Activated naive CD8-positive, alpha-beta T cell treated with anti-CD3 and anti-CD28 coated beads, Interleukin-2, amount 10 ng/mL, durations not matched to agents 7 days and 5 days (primary cell): ENCODE data around the gene CRK. TPM values are rescaled to one million over a fixed set of nuclear protein-coding genes. Genes with fewer than 3 reads are reported as not detected.

ENCODE experiments used
- ATAC-seq: fragments of 150-1000 bp; cut with Tn5 transposase; one replicate; pipeline ENCODE4 v1.10.0; 2021; ENCODE audit warnings: low read depth, moderate library complexity
- POLR2A ChIA-PET: fragments of 350-600 bp; sonication (Branson Sonifier 250); formaldehyde crosslinking; loops from one replicate; lab custom pipeline; 2021; ENCODE audit warnings: antibody characterized with exemption; lab: Charles Lee
- DNase-seq: peaks from one replicate; pipeline ENCODE4 v3.0.0; 2021
- H3K27ac Mint-ChIP-seq: one replicate; pipeline ENCODE4 v1.8.0; 2022; ENCODE audit warnings: mild to moderate bottlenecking, mixed read lengths
- H3K27me3 Mint-ChIP-seq: one replicate; pipeline ENCODE4 v1.8.0; 2022; ENCODE audit warnings: mild to moderate bottlenecking, moderate library complexity, mixed read lengths
- H3K36me3 Mint-ChIP-seq: one replicate; pipeline ENCODE4 v1.8.0; 2021; ENCODE audit warnings: mild to moderate bottlenecking, mixed read lengths
- H3K4me1 Mint-ChIP-seq: one replicate; pipeline ENCODE4 v1.8.0; 2021; ENCODE audit warnings: mixed read lengths
- H3K4me3 Mint-ChIP-seq: one replicate; pipeline ENCODE4 v1.8.0; 2022; ENCODE audit warnings: mild to moderate bottlenecking, moderate library complexity, mixed read lengths
- H3K9me3 Mint-ChIP-seq: one replicate; pipeline ENCODE4 v1.8.0; 2021; ENCODE audit warnings: mixed read lengths
- total RNA-seq, 2 experiments: library from RNA; stranded (reverse); gene quantifications; one replicate each; pipeline ENCODE4 v1.2.3, GENCODE V29; 2021

Gene CRK
- total RNA-seq, 2 experiments from 2014 or later = 19.5 to 21.9 TPM

GRCh38 chr17:1376061-1376460 is 80.0 kb downstream of the CRK start:
- DNase-seq (no peak), ATAC-seq (peak; percentile 22)
- Mint-ChIP-seq H3K4me3 (peak overlapping the region; percentile 56), H3K4me1 (peaks cover 55% of the 10 kb centered on the region), H3K9me3 (no peaks in the 10 kb centered on the region), H3K27me3 (no peaks in the 10 kb centered on the region), H3K27ac (peak overlapping the region; percentile 81), H3K36me3 (peaks cover 6% of the 10 kb centered on the region)
- POLR2A ChIA-PET = interaction anchor here (0.6 to 1.7 kb wide), 2 partner anchors 11 to 148 kb away, joined by 5 to 6 read pairs; no protein-coding TSS in a partner anchor

GRCh38 chr17:1375615-1376014 is 80.4 kb downstream of the CRK start:
- POLR2A ChIA-PET = interaction anchor here (1.7 kb wide), 1 partner anchor 10 kb away, joined by 6 read pairs; no protein-coding TSS in a partner anchor

GRCh38 chr17:1374431-1375177 is 81.4 kb downstream of the CRK start:
- H3K9me3 Mint-ChIP-seq = no peaks in the 10 kb centered on the region
- H3K36me3 Mint-ChIP-seq = peaks cover 6% of the 10 kb centered on the region
- peaks cover 46% of the 10 kb centered on the region for H3K4me1 Mint-ChIP-seq
- no peaks in the 10 kb centered on the region for H3K27me3 Mint-ChIP-seq
- no peak for ATAC-seq
- no peak for DNase-seq
- H3K27ac Mint-ChIP-seq = no peak overlapping the region
- no peak overlapping the region for H3K4me3 Mint-ChIP-seq
- POLR2A ChIA-PET = no interaction called here

More at GRCh38 chr17:1375615-1376014, 80.4 kb downstream of the CRK start:
- no peaks in the 10 kb centered on the region for H3K27me3 Mint-ChIP-seq
- H3K36me3 Mint-ChIP-seq = peaks cover 6% of the 10 kb centered on the region
- DNase-seq (no peak), ATAC-seq (peak; percentile 57)
- peaks cover 53% of the 10 kb centered on the region for H3K4me1 Mint-ChIP-seq
- peak overlapping the region; percentile 81 for H3K27ac Mint-ChIP-seq
- H3K4me3 Mint-ChIP-seq = peak overlapping the region; percentile 56
- no peaks in the 10 kb centered on the region for H3K9me3 Mint-ChIP-seq

GRCh38 chr17:1373707-1374237 is 82.3 kb downstream of the CRK start:
- Mint-ChIP-seq H3K4me1 (peaks cover 44% of the 10 kb centered on the region), H3K36me3 (peaks cover 7% of the 10 kb centered on the region), H3K9me3 (no peaks in the 10 kb centered on the region), H3K27ac (no peak overlapping the region), H3K4me3 (no peak overlapping the region), H3K27me3 (no peaks in the 10 kb centered on the region)
- no peak for DNase-seq
- ATAC-seq = no peak
- POLR2A ChIA-PET = no interaction called here

DNA sequence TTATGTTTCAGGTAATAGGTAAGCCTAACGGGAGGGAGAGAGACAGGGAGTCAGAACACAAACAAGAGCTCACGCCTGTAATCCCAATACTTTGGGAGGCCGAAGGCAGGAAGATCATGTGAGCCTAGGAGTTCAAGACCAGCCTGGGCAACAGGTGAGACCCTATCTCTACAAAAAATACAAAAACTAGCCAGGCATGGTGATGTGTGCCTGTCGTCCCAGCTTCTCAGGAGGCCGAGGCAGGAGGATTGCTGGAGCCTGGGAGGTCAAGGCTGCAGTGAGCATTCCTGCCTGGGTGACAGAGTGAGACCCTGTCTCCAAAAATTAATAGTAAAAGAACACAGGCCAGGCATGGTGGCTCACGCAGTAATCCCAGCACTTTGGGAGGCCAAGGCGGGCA is 83.4 kb downstream of the CRK start:
- peaks cover 37% of the 10 kb centered on the region for H3K4me1 Mint-ChIP-seq
- no peaks in the 10 kb centered on the region for H3K9me3 Mint-ChIP-seq
- H3K4me3 Mint-ChIP-seq = no peak overlapping the region
- no peak for DNase-seq
- H3K36me3 Mint-ChIP-seq = peaks cover 7% of the 10 kb centered on the region
- POLR2A ChIA-PET = no interaction called here
- ATAC-seq = no peak
- no peaks in the 10 kb centered on the region for H3K27me3 Mint-ChIP-seq
- H3K27ac Mint-ChIP-seq = no peak overlapping the region

GRCh38 chr17:1371893-1372590 is 84.0 kb downstream of the CRK start:
- no peak for ATAC-seq
- Mint-ChIP-seq H3K4me1 (peaks cover 34% of the 10 kb centered on the region), H3K4me3 (no peak overlapping the region), H3K27ac (no peak overlapping the region), H3K36me3 (peaks cover 7% of the 10 kb centered on the region), H3K9me3 (no peaks in the 10 kb centered on the region), H3K27me3 (no peaks in the 10 kb centered on the region)
- no peak for DNase-seq
- POLR2A ChIA-PET = no interaction called here

Other genes with a start within 250 kb of the CRK start
- gene BHLHA9, start 185.8 kb downstream of the CRK start, total RNA-seq = not detected
- under 1 TPM; 0.51 to 0.58 TPM for gene TRARG1, start 176.6 kb downstream of the CRK start, total RNA-seq
- 100 to 1,000 TPM; 272 to 287 TPM for gene YWHAE, start 56.0 kb downstream of the CRK start, total RNA-seq
- gene MYO1C, start 36.5 kb upstream of the CRK start, total RNA-seq = 10 to 100 TPM; 28.6 to 34.1 TPM
- 10 to 100 TPM; 56.7 to 58.7 TPM for gene INPP5K, start 60.4 kb upstream of the CRK start, total RNA-seq
- 10 to 100 TPM; 38.4 to 48.3 TPM for gene PITPNA, start 106.6 kb upstream of the CRK start, total RNA-seq
- 1 to 10 TPM; 2.1 to 2.5 TPM for gene SLC43A2, start 172.6 kb upstream of the CRK start, total RNA-seq
- gene SCARF1, start 189.5 kb upstream of the CRK start, total RNA-seq = 1 to 10 TPM; 6.0 to 6.5 TPM
- 1 to 10 TPM; 8.2 to 8.9 TPM for gene RILP, start 193.6 kb upstream of the CRK start, total RNA-seq
- gene PRPF8, start 228.6 kb upstream of the CRK start, total RNA-seq = 100 to 1,000 TPM; 346 to 350 TPM